HG03354 (cell line): Measurements from ENCODE around the gene MTX1.
"Not testable (repeated sequence)": the region's sequence is repeated elsewhere in the genome, so short reads cannot be mapped to it uniquely, and the experiment has no call there.

Experiments
- ATAC-seq: cut with Tn5 transposase; IDR thresholded peaks from one replicate; pipeline ENCODE4 v1.9.1; 2021; ENCODE audit warnings: mild to moderate bottlenecking; ENCODE audit not compliant: unreplicated experiment, poor library complexity, severe bottlenecking

MTX1 gene

DNA sequence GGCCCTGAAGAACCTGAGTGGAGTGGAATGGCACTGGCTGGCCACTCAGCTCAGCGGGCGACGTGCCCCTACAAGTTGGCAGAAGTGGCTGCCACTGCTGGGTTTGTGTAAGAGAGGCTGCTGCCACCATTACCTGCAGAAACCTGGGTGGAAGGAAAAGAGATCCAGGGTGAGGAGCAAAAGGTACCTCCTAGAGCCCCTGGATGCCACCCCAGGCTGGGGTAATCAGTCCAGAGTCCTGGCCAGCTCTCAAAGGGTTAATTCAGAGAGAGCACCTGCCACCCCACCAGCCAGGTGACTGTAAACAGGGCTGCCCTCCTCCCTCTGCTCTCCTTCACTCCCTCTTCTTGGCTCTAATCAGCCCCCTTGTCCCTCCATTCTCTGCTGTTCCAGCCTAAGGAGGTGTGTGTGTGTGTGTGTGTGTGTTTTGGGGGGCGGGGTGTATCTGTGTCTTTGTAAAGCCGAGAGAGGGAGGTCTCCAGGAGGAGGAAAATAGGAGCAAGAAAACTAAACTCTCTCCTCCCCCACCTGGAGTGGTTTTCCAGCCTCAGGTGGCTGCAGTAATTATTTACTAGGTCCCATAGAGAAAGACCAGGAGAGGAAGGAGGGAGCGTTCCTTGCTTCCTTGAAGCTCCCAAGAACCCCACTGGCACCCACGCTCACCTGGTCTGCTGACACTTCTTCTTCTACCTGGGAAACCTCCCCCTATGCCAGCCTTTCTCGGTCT, 22.3 kb upstream of the MTX1 start:
- no peak for ATAC-seq

DNA sequence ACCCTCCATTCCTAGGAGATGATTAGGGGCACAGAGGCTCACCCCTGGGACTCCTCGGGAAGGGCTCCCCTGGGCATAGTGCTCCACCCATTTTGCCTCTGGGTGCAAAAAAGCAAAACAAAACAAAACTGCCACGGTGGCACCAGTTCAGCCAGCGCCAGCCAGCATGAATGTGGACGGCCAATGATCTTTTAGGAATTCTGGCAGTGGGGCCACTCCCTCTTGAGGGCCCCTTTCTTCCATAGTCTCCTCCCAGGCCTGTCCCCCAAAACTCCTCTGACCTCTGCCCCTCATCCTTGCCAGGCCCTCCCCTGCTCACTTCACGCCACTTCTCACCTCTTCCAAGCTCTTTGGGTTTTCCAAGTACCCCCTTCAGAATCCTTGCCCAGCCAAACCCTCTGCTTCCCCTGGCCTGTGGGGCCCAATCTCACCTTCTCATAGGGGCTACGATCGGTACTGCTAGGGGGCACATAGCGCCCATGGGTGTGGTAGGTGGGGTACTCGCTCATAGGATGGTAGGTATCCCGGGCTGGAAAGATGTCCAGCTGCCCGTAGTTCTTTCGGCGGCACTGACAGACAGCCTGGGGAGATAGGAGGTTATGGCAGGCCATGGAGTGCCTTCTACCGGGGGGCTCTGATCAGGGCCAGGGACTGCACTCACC, 21.6 kb upstream of the MTX1 start:
- ATAC-seq, result no peak

DNA sequence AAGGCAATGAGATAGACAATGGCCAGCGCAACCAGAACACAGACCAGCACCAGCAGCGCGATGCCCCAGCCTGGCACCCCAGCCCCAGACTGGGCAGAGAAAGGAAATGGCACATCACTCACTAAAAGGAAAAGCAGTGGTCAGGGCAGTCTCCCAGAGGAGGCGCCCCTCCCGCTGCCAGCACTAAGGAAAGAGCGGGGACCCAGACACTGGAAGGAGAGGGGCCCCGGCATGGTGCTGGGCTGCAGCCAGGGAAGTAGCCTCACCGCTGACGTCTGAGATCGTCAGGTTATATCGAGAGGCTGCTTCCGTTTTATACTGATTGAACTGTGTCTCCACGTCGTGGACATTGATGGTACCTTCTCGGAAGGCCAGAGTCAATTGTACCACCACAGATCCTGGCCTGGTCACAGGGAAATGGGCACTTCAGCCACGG, 21.0 kb upstream of the MTX1 start:
- no peak for ATAC-seq

DNA sequence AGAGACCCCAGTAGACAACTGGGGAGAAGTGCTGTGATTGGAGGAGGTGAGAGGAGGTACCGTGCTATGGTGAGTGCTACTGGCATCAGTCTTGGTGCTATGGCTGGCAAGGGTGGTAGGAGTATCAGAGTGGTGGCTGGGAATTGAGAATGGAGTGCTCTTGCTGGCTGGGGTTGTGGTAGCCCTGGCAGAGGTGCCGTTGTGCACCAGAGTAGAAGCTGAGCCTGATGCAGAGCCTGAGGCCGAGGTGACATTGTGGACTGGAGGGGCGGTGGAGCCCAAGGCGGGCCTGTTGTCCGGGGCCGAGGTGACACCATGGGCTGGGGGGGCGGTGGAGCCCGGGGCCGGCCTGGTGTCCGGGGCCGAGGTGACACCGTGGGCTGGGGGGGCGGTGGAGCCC, 20.2 kb upstream of the MTX1 start:
- no peak for ATAC-seq

DNA sequence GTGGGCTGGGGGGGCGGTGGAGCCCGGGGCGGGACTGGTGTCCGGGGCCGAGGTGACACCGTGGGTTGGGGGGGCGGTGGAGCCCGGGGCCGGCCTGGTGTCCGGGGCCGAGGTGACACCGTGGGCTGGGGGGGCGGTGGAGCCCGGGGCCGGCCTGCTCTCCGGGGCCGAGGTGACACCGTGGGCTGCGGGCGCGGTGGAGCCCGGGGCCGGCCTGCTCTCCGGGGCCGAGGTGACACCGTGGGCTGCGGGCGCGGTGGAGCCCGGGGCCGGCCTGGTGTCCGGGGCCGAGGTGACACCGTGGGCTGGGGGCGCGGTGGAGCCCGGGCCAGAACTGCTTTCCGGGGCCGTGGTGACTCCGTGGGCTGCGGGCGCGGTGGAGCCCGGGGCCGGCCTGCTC, 18.6 kb upstream of the MTX1 start:
- not testable (repeated sequence) for ATAC-seq

DNA sequence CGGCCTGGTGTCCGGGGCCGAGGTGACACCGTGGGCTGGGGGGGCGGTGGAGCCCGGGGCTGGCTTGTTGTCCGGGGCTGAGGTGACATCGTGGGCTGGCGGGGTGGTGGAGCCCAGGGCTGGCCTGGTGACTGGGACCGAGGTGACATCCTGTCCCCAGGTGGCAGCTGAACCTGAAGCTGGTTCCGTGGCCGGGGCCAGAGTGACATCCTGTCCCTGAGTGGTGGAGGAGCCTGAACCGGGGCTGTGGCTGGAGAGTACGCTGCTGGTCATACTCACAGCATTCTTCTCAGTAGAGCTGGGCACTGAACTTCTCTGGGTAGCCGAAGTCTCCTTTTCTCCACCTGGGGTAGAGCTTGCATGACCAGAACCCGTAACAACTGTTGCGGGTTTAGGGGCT, 16.6 kb upstream of the MTX1 start:
- no peak for ATAC-seq

DNA sequence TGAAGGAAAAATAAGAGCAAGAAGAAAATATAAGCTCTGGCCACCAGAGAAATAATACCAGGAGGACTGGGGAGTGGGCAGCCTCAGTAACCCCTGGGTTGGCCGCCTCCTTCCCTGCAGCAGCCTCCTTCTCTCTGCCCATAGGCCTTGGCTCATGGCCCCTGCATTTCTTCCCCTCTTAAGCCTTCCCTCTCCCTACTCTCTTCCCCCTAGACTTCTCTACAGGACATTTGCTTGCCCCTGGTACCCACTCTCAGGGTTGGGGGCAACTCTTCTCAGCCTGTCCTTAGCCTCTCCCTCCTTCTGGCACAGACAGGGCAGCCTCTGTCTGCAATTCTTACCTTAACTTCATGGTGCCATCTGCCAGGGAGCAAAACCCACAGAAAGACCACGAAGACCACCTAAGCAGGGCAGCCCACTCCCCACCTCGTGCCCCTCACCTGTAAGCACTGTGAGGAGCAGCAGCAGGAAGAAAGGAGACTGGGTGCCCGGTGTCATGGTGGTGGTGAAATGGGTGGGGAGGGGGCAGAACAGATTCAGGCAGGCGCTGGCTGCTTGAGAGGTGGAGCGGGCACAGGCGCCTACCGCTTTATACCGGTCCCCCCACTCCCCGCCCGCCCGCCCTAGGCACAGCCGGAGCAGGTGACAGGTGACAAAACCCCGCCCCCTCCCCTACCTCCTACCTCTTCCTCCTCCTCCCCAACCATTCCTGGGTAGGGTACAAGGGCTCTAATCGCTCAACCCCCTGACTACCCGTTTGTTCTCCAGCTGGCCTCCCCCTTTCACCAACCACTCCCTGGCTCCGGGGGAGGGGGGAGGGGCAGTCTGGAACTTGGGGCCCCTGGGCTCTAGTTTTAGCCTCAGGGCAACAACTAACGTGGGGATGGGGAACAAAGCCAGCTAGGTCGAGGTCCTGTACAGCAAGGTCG, 15.9 kb upstream of the MTX1 start:
- ATAC-seq, result no peak

DNA sequence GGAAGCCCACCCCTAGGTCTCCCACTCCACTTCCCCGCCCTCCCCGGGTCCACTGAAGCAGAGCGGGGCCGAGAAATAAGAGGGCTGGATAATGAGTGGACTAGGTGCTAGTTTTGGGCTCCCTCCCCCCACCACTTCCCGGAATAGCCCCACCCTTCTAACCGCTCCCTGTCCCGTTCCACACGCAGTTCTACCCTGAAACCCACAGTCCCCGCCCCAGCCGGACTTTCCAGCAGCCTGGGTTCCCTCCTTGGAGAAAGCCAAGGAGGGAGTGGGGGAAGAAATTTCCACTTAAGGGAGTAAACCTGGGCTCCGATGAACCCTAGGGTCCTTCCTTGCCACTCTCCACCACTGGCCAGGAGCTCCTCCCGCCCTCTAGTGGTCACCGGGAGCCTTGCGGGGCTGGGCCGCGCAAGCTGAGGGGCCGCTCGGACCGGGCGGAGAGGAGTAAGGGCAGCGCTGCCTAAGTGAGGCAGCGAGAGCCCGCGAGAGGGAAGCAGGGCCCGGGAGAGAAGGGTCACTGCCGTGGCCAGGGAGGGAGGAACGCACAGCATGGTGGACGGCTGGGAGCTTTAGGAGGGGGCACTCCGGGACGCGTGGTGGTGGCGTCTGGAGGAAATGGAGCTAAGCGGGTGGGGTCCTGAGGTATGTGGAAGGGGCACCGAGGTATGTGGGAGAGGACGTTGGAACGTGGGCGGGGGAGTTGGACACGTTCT, 15.1 kb upstream of the MTX1 start:
- peak; percentile 72 for ATAC-seq

DNA sequence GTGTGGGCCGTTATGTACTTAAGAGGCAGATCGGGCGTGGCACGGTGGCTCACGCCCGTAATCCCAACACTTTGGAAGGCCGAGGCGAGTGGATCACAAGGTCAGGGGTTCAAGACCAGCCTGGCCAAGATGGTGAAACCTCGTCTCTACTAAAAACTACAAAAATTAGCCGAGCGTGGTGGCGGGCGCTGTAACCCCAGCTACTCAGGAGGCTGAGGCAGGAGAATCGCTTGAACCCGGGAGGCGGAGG, 14.6 kb upstream of the MTX1 start:
- not testable (repeated sequence) for ATAC-seq

DNA sequence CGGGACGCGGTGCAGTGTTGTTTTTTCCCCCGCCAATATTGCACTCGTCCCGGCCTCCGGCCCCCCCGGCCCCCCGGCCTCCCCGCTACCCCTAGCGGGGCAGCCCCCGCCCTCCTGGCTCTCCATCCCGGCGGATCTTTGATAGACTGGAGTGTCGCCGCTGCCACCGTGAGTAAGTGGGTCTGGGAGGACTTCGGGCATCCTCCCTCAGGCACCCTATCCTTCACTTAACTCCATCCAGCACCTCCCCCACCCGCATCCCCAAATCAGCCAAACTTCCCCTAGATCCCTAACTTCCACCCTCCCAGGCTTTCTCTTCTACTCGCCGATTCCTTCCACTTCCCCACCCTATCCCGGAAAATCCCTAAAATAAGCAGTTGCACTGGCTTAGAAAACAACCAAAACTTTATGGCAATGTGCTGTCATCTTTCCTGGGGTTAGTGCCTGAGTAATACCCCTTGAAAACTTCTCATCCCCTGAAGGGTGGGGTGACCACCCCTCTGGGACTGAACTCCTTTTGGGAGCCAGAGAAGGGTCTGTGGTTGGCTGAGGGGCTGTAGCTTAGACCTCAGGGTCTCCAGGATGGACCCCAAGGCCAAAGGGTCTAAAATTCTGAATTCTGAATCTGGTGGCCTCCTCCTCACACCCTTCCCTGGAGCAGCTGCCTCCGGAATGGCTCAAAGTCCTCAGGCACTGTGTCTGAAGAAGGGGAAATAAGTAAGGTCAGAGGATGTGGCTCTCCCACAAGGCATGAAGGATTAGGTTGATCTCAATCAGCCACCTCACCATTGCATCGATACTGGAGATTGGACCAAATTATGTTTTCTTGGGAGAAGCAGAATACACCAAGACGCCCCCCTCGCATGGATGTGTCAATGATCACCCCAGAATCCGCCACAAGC, 13.0 kb upstream of the MTX1 start:
- ATAC-seq, result no peak

DNA sequence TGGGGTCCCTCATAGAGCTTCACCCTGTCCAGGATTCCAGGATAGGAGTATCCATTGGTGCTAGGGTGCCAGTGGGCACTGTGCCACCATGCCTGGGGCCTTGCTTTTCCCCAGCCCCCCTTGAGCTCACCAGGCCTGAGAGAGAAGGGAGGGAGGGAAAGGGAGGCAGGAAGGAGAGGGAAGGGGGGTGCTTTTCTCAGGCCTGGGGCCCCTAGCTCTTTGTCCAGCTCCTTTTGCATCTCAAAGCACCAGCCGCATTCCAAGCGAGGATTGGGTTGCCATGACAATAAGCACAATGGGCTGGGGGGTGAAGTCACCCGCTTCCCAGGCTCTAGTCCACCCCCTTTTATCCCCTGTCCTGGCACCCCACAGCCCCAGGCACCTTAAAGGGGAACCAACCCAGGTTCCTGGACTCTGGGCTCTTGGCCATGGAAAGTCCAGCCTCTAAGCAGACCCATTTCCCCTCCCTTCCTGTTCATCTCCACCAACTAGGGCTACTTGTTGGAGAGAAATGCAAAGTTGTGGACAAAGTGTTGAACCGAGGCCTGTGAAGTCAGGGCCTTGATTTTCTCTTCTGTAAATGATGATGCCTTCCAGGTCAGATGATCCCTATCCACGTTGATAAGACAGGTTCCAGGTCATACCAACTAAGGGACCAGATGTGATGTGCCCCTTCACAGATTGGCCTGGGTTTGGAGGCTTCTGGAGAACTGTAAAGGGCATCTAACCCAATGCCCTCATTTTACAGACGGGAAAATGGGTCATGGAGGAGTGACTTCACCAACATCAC, 12.2 kb upstream of the MTX1 start:
- no peak for ATAC-seq

DNA sequence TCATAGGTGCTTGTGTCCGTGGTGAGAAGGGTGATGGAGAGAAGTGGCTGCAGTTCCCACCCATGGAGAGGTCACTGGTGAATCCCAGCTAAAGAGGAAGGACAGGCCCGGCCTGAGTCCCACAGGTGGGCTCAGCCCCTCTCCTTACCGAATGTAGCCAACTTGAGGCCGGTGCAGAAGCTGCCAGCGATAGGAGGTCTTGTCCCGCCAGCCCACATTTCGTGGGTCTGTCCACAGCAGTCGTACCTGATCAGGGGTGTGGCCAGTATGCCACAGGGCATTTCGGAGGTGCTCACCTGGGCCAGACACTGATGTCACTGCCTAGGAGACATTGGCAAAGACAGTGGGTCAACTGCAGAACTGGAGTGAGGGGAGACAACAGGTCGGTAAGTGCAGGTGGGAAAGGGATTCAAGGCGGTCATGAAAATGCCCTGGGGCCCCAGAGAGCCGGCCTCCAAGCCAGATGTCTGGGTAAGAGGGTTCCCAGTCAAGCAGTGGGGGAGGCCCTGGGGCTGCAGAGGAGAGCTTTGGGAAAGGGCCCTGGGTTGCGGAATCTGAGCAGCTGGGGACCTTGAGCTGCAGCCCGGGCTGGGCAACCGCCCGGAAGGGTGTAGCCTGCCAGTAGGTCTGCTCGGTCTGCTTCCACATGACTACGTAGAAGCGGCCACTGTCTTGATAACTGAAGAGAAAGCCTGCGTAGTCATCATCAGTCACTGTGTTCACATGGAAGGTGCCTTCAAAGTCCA, 11.4 kb upstream of the MTX1 start:
- ATAC-seq, result no peak

DNA sequence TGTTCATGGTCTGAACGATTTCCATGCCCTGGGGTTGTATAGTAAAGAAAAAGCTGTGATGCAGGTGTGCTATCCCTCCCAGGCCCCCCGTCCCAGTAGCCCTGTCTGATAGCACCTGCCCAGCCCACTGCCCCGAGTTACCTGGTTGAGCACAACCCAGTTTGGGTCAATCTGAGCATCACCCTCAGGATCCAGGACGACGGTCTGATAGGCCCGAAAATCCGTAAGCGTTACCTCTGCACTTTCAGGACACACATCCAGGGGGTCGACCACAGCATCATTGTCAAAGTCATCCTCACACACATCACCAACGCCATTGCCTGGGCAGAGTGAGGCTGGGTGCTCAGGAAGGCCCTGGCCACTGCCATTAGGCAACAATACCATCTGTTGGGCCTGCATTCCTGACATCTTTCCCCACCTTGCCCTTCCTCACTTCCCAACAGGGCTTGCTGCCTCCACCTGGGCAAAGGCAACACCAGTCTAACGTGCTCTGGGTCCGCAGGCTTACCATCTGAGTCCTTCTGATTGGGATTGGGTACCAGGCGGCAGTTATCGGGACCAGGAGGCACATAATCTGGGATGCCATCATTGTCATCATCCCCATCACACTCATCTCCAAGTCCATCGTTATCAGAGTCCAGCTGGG, 10.5 kb upstream of the MTX1 start:
- no peak for ATAC-seq

DNA sequence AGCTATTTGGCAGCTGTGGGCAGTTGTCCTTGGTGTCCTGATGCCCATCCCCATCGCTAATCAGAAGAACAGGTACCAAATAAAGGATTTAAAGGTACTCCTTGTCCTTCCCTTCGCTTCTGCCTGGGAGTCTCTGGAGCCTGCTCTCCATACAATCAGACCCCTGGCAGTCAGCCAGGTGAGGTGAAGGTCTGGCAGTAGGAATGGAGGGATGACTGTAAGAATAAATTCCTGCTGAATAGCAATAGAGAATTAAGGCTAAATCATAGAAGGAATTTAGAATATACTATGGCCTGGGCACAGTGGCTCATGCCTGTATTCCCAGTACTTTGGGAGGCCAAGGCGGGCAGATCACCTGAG, 10.0 kb upstream of the MTX1 start:
- ATAC-seq, result no peak

DNA sequence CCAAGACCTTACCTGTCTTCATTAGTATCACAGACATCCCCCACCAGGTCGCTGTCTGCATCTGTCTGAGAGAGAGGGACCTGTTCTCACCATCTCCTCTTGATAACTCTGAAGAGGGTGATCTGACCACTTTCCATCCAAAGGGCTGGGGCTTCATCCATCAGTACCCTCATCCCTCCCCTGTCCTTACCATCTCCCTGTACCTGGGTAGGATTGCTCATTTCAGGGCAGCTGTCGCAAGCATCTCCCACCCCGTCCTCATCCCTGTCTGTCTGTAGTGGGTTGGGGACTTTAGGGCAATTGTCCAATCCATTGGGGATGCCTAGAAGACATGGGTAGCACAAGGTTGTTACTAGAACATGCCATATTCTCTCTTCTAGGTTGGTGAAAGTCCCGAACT, 8.7 kb upstream of the MTX1 start:
- ATAC-seq, result no peak

DNA sequence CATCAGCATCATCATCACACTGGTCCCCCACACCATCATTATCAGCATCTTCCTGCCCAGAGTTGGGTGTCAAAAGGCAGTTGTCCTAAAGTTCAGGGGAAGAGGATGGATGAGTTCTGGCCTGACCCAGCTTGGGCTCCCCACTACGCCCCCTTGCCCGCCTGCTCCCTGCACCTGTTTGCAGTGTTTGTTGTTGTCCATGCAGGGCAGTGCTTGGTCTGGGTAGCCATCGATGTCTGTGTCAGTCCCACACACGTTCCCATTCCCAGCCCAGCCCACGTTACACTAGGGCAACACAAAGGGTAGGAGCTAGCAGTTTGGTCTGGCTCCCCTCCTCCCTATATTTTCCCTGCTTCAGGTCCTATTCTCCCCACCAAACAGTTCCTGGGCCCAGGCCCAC, 7.6 kb upstream of the MTX1 start:
- no peak for ATAC-seq

DNA sequence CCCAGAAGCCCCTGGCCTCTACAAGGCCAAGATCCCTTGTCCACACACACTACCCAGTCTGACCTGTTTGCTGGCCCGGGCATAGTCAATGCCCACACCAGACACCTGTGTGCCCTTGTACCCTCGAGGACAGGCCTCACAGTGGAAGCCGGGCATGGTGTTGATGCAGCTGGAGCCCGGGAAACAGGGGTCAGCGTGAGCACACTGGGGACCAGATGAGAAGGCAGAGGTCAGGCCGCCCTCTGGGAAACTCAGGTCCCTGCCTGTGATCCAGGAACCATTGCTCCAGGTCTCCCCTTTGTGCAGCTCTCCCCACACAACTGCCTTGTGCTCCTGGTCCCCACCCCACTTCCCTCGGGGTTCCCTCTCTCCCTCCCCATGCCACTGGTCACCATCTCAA, 6.3 kb upstream of the MTX1 start:
- ATAC-seq, result no peak
